ENCODE measurements around the gene KRT79.
A peak's percentile ranks its signal among the peaks of the same experiment; 100 is the strongest.

GRCh38 chr12:52860102-52860823 is 26.2 kb upstream of the KRT79 start:
- TF ChIP-seq CTCF (IDR thresholded peaks at IDR 0.05), result no peak
- TF ChIP-seq POLR2A (IDR thresholded peaks at IDR 0.05), result no peak
- peak in 1 of 2 donors; percentile 36 for TF ChIP-seq POLR2AphosphoS5 (IDR thresholded peaks at IDR 0.05; ENCODE audit: insufficient read depth in 1 of 2, low read depth in 1 of 2)

Data from vagina (tissue), 2 donors.